Endothelial cell (in vitro differentiated cells): ENCODE data around the gene GRB10. TPM values are rescaled to one million over a fixed set of nuclear protein-coding genes. Genes with fewer than 3 reads are reported as not detected.
"Not testable (repeated sequence)": the region's sequence is repeated elsewhere in the genome, so short reads cannot be mapped to it uniquely, and the experiment has no call there.

Experiments used
- DNase-seq: peaks from one replicate; pipeline ENCODE4 v3.0.0; 2021; ENCODE audit warnings: low spot score
- H3K27ac Mint-ChIP-seq: one replicate; pipeline ENCODE4 v1.8.0; 2021; ENCODE audit warnings: mixed read lengths, inconsistent platforms; ENCODE audit not compliant: unreplicated experiment
- H3K27me3 Mint-ChIP-seq: one replicate; pipeline ENCODE4 v1.8.0; 2021; ENCODE audit warnings: mild to moderate bottlenecking, moderate library complexity, mixed read lengths, inconsistent platforms; ENCODE audit not compliant: unreplicated experiment
- H3K36me3 Mint-ChIP-seq: one replicate; pipeline ENCODE4 v1.8.0; 2021; ENCODE audit warnings: mild to moderate bottlenecking, low read depth, mixed read lengths, inconsistent platforms; ENCODE audit not compliant: unreplicated experiment
- H3K4me1 Mint-ChIP-seq: one replicate; pipeline ENCODE4 v1.8.0; 2021; ENCODE audit warnings: mild to moderate bottlenecking, mixed read lengths, inconsistent platforms; ENCODE audit not compliant: unreplicated experiment
- H3K4me3 Mint-ChIP-seq: one replicate; pipeline ENCODE4 v1.8.0; 2021; ENCODE audit warnings: mild to moderate bottlenecking, mixed read lengths, inconsistent platforms; ENCODE audit not compliant: unreplicated experiment
- H3K9me3 Mint-ChIP-seq: one replicate; pipeline ENCODE4 v1.8.0; 2021; ENCODE audit warnings: mixed read lengths, inconsistent platforms; ENCODE audit not compliant: unreplicated experiment
- CTCF ChIP-seq: fragments of 200-600 bp; sonication (generic); IDR thresholded peaks from one replicate; pipeline ENCODE4 v1.5.0; 2021; ENCODE audit warnings: antibody characterized with exemption; ENCODE audit not compliant: unreplicated experiment
- total RNA-seq: library from RNA; stranded (reverse); fragmentation: NEBNext Ultra II Directional; extraction: Animal tissue kit (Norgen Biotek cat#: 25700); gene quantifications from one replicate; pipeline ENCODE4 v1.2.1, GENCODE V29; 2021; ENCODE audit not compliant: unreplicated experiment

Gene GRB10
- total RNA-seq, 1 donor from 2014 or later = 164 TPM

GRCh38 chr7:50779427-50779826 is 3.3 kb downstream of the GRB10 start:
- peaks cover 3% of the 10 kb centered on the region for H3K27me3 Mint-ChIP-seq
- peaks cover 19% of the 10 kb centered on the region for H3K36me3 Mint-ChIP-seq
- no peak for TF ChIP-seq CTCF
- no peak overlapping the region for H3K4me3 Mint-ChIP-seq
- no peaks in the 10 kb centered on the region for H3K9me3 Mint-ChIP-seq
- H3K4me1 Mint-ChIP-seq = peaks cover 41% of the 10 kb centered on the region
- H3K27ac Mint-ChIP-seq = no peak overlapping the region
- no peak for DNase-seq

GRCh38 chr7:50778189-50778588 is 4.5 kb downstream of the GRB10 start:
- DNase-seq = no peak
- H3K4me3 Mint-ChIP-seq = no peak overlapping the region
- H3K27me3 Mint-ChIP-seq = peaks cover 2% of the 10 kb centered on the region
- H3K27ac Mint-ChIP-seq = no peak overlapping the region
- H3K36me3 Mint-ChIP-seq = peaks cover 13% of the 10 kb centered on the region
- TF ChIP-seq CTCF = no peak
- H3K9me3 Mint-ChIP-seq = no peaks in the 10 kb centered on the region
- peaks cover 31% of the 10 kb centered on the region for H3K4me1 Mint-ChIP-seq

GRCh38 chr7:50775836-50776235 is 6.9 kb downstream of the GRB10 start:
- H3K27ac Mint-ChIP-seq = no peak overlapping the region
- peaks cover 4% of the 10 kb centered on the region for H3K27me3 Mint-ChIP-seq
- no peak overlapping the region for H3K4me3 Mint-ChIP-seq
- peaks cover 27% of the 10 kb centered on the region for H3K4me1 Mint-ChIP-seq
- no peak for DNase-seq
- H3K36me3 Mint-ChIP-seq = peaks cover 35% of the 10 kb centered on the region
- H3K9me3 Mint-ChIP-seq = no peaks in the 10 kb centered on the region
- no peak for TF ChIP-seq CTCF

GRCh38 chr7:50775231-50775630 is 7.5 kb downstream of the GRB10 start:
- H3K27me3 Mint-ChIP-seq = peaks cover 4% of the 10 kb centered on the region
- peaks cover 25% of the 10 kb centered on the region for H3K4me1 Mint-ChIP-seq
- no peaks in the 10 kb centered on the region for H3K9me3 Mint-ChIP-seq
- no peak overlapping the region for H3K4me3 Mint-ChIP-seq
- no peak for DNase-seq
- no peak for TF ChIP-seq CTCF
- no peak overlapping the region for H3K27ac Mint-ChIP-seq
- H3K36me3 Mint-ChIP-seq = peaks cover 41% of the 10 kb centered on the region

- peaks cover 46% of the 10 kb centered on the region for H3K36me3 Mint-ChIP-seq
- no peak overlapping the region for H3K27ac Mint-ChIP-seq
- H3K9me3 Mint-ChIP-seq = no peaks in the 10 kb centered on the region
- no peak overlapping the region for H3K4me3 Mint-ChIP-seq
- H3K27me3 Mint-ChIP-seq = peaks cover 4% of the 10 kb centered on the region
- TF ChIP-seq CTCF = no peak
- H3K4me1 Mint-ChIP-seq = peaks cover 25% of the 10 kb centered on the region
- no peak for DNase-seq
Measured at GRCh38 chr7:50774319-50774718, 8.4 kb downstream of the GRB10 start.

- Mint-ChIP-seq H3K4me1 (peaks cover 33% of the 10 kb centered on the region), H3K4me3 (peak overlapping the region; percentile 56), H3K36me3 (peaks cover 53% of the 10 kb centered on the region), H3K27ac (peak overlapping the region; percentile 57)
- DNase-seq, H3K27me3 Mint-ChIP-seq, H3K9me3 Mint-ChIP-seq: not testable (repeated sequence)
Measured at GRCh38 chr7:50773071-50773470, 9.6 kb downstream of the GRB10 start.
